ENCODE results near the gene TPD52L2.

Gene TPD52L2

DNA sequence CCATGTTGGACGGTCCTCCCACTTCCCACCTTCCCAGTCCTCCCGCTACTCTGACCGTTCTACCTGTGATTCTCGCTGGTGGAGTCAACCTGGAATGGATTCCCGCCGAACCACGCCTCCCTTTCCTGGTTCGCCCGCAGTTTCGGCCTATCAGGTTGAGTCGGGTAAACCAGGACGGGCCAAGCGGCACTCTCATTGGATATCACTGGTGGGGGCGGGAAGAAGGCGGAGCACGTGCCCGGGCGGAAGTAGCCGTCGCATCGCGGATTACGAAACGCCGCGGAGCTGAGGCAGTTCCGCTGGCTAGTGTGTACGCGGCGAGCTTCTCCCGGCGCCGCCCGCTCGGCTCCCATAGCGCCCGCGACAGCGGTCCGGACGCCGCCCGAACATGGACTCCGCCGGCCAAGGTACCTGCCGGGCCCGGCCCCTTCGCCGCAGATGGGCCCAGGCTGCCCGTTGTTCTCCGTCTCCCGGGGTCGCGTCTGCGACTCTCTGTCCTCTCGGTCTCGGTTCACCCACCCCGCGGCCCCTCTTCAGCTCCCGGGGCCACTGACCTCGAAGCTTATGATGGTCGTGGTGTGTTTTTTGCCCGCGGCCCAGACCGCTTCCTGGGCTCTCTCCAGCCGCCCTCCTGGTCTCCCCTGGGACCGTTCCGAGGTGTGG lies at the start of gene TPD52L2:
TSS of gene TPD52L2 (plus strand) at position 293 of the 663 bp plus-strand sequence. CDS start at position 389, 96 bp downstream.
- DNase-seq (ENCODE audit: low read depth in 2 of 2): peak; percentile 98

DNA sequence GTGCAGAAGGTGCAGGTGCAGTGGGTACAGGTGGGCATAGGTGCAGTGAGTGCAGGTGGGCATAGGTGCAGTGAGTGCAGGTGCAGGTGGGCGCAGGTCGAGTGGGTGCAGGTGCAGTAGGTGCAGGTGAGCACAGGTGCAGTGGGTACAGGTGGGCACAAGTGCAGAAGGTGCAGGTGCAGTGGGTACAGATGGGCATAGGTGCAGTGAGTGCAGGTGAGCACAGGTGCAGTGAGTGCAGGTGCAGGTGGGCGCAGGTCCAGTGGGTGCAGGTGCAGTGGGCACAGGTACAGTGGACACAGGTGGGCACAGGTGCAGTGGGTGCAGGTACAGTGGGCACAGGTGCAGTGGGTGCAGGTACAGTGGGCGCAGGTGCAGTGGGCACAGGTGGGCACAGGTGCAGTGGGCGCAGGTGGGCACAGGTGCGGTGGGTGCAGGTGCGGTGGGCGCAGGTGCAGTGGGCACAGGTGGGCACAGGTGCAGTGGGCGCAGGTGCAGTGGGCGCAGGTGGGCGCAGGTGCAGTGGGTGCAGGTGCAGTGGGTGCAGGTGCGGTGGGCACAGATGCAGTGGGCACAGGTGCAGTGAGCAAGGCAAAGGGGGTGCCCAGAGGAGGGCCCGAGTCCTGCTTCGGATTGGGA lies 49.3 kb upstream of the TPD52L2 start:
- DNase-seq (ENCODE audit: low read depth in 2 of 2): no peak

DNA sequence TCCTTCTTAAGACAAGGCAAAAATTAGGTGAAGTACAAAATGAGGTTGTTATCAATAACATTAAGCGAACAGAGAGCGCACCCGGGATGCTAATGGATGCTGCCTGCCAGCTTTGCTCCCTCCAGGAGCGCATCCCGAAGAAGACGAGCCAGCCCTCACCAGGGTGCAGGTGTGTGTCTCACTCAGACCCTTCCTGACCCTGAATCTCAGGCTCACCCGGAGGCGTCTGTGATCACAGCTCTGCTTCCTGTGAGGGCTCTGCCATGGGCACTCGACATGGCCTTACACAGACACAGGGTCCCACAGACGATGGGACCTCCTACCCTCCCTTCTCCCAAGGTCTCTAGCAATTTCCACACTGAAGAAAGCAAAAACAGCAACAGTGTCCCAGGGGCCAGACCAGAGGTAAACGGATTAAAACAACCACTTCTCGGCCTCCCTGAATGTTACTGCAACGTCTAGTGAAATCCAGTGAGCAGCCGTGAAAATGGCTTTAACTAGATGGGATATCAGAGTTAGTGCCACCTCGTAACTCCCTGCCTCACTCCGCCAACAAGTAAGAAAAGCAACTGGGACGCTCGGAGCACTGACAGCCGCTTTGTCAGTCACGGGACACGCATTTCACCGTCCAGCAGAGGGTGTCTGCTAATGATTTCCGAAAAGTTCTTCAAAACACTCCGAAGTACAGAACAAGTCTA lies 45.7 kb upstream of the TPD52L2 start:
- no peak for DNase-seq (ENCODE audit: low read depth in 2 of 2)

DNA sequence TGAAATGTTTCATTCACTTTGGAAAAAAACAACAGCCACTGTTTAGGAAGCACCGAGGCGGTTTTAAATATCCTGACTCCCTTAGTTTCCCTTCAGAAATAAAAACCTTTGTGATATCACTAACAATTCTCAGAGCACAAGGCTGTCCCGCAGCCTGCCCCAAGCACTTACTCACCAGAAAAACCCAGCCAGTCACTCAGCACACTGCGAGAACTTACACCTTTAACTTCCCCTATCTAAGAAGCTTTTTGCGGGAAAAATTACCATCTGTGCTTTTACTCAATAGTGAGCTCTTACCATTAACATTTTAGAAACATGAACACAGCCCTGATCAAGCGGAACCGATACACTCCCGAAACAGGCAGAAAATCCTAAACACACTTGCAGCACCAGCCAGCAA lies 43.3 kb upstream of the TPD52L2 start:
- DNase-seq (ENCODE audit: low read depth in 2 of 2): no peak

DNA sequence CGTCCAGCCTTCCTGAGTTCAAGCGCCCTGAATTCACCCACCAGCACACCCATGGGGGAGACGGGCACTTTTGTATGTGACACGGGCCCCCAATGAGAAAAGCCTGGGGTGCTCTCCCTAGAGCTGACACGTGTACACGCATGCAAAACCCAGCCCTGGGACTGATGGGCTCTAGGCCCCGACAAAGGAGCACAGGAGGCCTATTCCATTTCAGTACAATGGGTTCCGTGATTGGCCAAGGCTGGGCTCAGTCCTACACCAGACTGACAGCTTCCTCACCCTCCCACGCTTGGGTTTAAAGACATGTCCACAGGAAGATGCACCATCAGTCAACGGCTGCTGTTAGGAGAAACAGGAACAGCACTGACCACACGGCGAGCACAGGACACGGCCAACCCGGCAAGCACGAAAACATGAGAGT lies 42.8 kb upstream of the TPD52L2 start:
- no peak for DNase-seq (ENCODE audit: low read depth in 2 of 2)

DNA sequence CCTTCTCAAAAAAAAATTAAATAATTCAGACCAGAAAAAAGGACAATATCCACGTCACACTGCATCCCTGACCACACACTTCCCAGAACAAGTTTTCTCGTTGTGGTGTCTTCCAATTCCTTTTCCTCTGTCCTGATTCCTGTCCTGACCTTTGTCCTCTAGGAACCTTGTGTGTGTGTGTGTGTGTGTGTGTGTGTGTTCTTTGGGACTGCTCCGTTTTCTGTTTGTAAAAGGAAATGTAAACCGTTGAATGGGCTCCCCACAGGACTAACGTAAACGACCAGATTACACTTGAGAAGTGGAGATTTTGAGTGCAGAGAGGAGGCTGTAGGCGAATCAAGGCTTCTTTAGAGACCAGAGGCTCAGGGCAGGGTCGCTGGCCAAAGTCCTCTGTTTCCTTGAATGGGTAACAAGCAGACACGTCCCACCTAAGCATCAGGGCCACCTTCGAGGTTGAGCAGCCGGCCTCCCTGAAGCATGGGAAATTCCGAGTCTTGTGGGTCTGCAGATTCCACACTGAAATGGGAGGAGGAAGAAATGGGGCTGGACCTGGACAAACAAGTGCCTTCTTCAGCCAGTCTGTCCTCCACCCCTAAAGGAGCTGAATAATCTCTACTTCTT lies 41.3 kb upstream of the TPD52L2 start:
- no peak for DNase-seq (ENCODE audit: low read depth in 2 of 2)

DNA sequence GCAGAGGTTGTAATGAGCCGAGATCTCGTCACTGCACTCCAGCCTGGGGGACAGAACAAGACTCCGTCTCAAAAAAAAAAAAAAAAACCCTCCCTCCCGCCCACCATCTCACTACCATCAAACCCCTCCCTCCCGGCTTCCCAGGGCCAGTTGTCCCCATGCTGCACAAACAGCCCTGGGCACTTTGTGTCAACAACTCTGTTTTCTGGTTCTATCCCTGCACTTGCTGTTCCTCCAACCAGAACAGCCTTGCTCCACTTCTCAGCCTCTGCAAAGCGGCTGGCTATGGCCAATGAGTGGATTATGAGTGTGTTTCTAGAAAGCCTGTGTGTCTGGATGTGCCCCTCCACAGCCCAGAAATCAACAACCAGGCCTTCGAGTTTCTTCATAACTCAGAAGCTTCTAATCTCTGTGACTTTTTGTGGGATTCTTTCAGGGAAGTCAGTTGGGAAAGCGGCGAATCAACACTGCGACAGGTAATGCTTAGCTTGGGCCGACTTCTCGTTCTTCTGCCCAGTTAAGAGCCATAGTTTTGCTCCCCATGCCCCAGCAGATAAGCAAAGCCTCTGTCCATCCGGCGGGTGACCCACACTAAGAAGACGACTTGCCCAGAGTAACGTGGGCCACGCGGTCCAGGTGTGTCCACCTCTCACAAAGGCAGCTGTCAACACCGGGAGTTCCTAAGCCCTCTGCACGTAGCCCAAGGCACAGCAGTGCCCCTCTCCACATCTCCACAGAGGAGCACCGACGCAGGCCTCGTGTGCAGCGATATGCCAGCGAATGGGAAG lies 39.5 kb upstream of the TPD52L2 start:
- no peak for DNase-seq (ENCODE audit: low read depth in 2 of 2)

DNA sequence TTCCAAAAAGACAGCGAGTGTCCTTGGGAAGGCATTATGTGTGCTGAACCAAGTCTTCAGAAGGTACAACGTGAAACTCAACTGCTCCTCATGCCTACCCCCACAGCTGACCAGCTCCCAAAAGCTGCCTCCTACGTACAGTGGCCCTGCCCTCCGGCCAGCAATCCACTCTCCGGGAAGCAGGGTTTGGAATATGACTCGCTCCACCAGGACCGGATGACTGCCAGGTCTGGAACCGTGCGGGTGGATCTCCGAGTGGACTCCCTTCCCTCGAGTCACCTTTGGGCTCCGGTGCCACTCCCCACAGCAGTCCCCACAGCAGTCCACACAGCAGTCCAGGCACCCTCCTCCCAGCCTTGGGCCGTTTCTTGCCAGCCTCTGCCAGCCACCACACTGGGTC lies 38.3 kb upstream of the TPD52L2 start:
- DNase-seq (ENCODE audit: low read depth in 2 of 2): no peak

DNA sequence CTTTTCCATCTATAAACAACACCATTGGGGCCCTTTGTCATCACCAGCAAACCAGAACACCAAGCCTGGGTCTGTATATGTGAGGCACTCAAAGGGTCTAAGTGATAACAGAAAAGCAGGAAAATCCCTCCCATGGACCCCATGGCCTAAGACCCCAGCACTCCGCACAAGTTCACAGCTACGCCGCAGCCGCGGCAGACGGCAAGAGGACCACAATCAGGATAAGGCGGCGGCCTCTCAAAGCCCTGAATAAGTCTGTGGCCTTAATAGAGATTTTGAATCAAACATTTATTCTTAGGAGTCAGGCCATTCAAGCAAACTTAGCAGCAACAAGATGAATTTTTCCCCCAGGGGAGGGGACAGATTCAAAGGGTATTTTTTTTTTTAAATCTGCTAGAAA lies 36.9 kb upstream of the TPD52L2 start:
- DNase-seq (ENCODE audit: low read depth in 2 of 2): no peak

DNA sequence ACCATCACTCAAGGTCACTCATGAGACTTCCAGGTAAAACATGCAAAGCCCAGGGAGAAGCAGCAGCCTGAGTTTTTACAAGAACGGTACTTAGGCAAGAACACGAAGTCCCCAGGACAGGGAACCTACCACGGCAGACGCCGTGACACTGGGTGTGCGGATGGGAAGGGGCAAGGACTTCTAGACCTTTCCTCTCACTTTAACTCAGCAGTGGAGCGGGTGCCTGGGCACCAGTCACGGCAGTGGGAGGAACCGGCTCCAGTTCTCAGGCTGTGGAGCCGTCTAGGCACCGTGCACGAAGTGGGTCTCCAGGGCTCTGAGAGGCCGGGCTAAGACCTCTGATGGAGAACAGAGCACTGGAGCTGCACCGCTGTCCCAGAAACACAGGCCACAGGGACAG lies 36.5 kb upstream of the TPD52L2 start:
- no peak for DNase-seq (ENCODE audit: low read depth in 2 of 2)

DNA sequence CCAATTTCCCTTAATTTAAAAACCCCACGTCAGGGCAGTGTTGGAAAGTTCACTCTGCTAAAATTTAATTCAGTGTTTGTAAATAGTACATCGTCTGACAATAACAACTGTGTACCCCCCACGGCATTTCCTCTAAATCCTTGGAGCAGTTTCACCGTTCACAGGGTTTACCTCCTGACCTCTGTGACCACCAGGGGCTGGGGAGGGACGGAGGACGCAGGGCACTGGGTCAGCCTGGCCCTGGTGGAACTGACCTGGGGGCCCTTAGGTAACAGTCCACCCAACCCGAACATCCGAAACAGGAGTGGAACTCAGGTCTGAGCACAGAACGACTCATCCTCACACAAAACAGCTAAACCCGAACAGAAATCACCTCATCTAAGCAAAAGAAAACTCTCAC lies 36.1 kb upstream of the TPD52L2 start:
- no peak for DNase-seq (ENCODE audit: low read depth in 2 of 2)

DNA sequence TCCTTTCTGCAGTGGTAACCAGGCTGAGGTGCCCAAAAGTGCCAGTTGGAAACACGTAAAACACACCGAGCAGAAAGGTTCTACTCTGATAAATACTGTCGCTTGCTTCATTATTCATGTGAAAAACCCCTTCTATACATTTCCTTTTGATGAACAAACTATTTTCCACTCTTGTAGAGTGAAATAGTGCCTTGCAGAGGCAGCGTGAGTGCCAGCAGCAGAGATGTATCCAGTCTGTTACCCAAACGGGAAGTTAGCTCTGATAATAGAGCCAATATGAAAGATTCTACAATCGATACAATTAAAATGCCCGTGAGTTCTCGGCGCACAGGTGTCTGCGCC lies 35.5 kb upstream of the TPD52L2 start:
- DNase-seq (ENCODE audit: low read depth in 2 of 2): no peak

DNA sequence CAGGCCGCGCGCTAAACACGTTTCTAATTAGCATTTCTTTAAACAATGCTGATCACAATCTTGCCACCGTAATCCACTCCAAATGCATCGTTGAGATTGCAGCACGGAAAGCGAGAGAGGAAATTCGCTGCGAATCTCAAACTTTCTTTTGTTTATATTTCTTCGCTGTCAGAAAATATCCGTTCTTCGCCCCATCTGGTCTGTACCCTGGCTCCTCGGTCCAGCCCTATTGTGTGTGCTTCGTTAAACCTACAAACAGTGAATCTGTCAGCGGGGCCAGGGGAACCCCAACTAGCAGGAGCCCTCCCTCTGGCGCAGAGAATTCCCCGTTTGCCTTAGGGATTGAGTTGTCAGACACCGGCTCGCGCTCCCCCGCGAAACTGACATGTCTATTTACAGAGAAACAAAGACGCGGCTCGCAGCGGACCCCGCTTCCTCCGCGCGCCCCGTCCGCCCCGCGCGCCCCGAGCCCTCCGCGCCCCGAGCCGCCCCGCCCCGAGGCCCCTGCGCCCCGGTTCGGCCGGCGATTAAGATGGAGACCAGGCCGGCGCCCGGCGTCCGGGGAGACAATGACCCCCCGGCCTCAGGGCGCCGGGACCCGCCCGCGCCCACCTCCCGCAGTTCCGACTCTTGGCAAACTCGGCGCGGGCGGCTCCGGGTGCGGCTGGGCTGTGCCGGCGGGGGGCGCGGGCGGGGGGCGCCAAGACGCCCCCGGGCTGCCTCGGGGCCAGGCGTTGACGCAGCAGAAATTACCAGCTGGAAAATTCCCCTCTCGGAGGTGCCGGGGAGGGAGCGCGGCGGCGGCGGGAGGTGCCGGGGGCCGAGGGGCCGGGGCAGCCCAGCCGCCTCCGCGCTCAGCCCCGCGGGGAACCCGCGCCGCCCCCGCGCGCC lies 34.9 kb upstream of the TPD52L2 start:
- DNase-seq (ENCODE audit: low read depth in 2 of 2): no peak

DNA sequence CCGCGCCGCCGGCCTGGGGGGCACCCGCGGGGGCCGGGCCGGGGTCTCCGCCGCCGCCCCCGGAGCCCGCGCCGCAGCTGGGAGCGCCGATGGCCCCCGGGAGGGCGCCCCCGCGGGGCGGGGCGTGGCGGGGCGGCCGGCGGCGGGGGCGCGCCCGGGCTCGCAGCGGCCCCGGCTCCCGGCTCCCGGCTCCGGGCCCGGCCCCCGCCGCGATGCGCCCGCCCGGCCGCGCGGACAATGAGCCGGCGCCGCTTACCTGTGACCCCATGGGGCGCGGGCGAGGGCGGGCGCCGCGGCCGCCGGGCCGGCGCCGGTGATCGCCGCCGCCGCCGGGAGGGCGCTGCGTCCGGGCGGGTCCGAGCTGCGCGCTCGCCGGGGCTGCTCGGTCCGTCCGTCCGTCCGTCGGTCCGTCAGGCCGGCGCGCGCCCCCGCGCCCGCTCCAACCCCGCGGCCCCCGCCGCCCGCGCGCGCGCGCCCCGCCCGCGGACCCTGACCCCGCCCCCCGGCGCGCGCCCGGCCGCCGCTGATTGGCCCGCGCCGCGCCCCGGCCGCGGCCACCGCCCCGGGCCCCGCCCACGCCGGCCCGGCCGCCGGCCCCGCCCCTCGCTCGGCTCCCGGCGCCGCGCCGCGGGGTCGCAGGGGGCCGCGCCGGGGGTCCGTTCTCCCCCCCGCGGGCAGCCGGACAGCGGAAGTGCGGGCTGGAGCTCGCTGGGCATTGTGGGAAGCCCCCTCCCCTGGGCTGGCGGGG lies 34.1 kb upstream of the TPD52L2 start, which contains the start of gene ZBTB46:
TSS of gene ZBTB46 (minus strand) at position 424 of the 748 bp plus-strand sequence. CDS start 40,507 bp downstream, outside the sequence.
- DNase-seq (ENCODE audit: low read depth in 2 of 2): peak in 1 of 2 donors; percentile 11

DNA sequence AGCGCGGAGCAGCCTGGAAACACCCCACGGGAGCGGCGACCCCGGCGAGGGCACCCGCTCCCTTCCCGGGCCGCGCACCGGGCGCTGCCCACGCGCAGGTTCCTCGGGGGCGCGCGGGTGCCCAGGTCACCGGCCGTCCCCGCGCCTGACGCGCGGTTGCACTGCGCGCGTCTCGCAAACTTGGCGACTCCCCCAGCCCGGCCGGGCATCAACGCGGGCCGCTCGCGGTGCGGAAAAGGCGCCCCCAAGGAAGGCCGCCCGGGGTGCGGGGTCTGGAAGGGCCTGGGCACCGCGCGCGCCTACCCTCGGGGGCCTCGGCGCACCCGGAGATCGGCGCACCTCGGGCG lies 33.5 kb upstream of the TPD52L2 start:
- no peak for DNase-seq (ENCODE audit: low read depth in 2 of 2)

DNA sequence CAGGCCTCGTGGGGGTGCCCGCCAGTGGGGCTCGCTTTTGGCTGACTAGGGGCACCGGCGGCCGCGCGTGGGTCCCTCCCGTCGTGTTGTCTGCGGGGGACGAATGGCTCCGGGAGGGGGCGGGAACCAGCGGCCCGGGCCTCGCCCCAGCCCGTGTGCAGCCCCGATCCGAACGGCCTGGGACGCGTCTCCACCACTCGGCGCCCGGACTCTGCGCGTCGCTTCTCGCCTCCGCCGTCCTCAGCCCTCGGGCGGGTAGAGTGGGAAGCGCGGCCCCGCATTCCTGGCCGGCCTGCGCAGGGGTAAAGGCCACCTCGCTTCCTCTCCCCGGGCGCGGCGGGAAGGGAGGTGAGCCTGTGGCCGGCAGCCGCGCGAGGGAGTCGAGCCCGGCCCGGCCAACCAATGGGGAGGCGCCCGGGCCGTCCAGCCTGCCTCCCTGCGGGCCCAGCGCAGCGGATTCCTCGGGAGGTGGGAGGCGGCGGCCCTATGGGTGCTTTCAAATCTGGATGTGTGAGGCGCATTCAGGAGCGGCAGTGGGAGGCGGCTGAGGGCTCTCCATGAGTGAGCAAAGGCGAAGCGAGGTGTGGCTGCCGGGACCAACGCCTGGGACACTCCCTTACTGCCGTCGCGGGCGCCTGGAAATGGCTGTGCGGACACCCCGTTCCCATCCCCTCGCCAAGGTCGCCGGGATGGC lies 32.9 kb upstream of the TPD52L2 start:
- no peak for DNase-seq (ENCODE audit: low read depth in 2 of 2)

DNA sequence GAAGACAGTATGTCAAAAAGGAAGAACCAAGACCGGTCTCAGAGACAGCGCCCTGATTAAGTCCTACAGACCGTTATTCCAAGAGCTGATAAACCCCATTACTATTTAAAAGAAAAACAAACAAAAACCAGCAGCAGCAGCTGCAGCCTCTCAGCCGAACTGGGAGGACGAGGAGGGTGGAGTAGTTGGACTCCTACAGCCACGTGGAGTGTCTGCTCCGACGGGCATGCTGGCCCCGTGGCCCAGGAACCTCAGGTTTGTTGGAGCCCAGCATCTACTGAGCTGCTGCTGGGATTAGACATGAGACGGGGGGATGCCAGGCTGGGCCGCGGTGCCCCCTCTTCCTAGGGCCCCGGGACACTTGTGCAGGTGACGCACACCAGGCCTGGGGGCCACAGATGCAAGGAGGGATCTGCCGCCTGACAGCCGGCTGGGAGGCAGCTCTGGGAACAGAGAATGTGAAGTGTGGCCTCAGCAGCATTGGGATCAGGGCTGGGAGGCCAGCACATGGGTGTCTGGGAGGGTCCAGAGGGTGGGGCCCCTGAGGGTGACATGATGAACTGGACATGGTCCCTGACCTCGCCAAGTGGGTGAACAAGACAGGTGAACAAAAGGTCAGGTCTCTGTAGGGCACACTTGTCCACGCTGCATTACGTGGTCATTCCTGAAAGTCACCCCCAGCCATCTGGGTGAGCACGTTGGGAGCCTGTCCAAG lies 31.1 kb upstream of the TPD52L2 start:
- no peak for DNase-seq (ENCODE audit: low read depth in 2 of 2)

DNA sequence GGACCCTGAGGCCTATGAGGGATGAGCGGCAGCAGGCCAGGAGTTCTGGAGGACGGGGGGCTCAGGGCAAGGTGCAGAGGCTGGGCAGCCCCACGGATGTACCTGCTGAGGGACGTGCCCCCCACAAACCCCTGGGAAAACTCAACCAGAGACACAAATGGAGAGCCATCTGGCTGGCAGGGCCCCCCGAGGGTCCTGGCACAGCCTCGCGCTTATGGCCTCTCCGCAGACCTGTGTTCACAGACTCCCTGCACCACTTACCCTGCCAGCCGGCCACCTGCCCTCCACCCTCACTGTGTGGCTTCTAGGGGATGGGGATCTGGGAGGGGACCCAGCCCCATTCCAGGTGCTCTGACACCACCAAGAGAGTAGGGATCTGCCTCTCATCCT lies 30.6 kb upstream of the TPD52L2 start:
- no peak for DNase-seq (ENCODE audit: low read depth in 2 of 2)
